AG10803 (cell line): ENCODE data around the gene MAGI1.
"Not testable (repeated sequence)": the region's sequence is repeated elsewhere in the genome, so short reads cannot be mapped to it uniquely, and the experiment has no call there.

Source experiments
- DNase-seq: peaks from one replicate; pipeline ENCODE4 v3.0.0; 2010; ENCODE audit warnings: low read depth
- H3K4me3 ChIP-seq: 2 replicates; pipeline ENCODE4 v1.5.1; 2011; ENCODE audit warnings: mild to moderate bottlenecking, low read length, control low read depth
- CTCF ChIP-seq: conservative IDR thresholded peaks from 2 replicates; pipeline ENCODE4 v1.5.1; 2011; ENCODE audit warnings: mild to moderate bottlenecking, low read length, control low read depth, inconsistent platforms

MAGI1 gene

GRCh38 chr3:65619451-65619881 is 419.3 kb downstream of the MAGI1 start:
- TF ChIP-seq CTCF = no peak
- H3K4me3 ChIP-seq = no peak overlapping the region
- DNase-seq = peak; percentile 38

- TF ChIP-seq CTCF = no peak
- no peak overlapping the region for H3K4me3 ChIP-seq
- no peak for DNase-seq
Observed at GRCh38 chr3:65618599-65618998, 420.1 kb downstream of the MAGI1 start.

- no peak overlapping the region for H3K4me3 ChIP-seq
- TF ChIP-seq CTCF = no peak
- DNase-seq = no peak
Observed at GRCh38 chr3:65617787-65618186, 420.9 kb downstream of the MAGI1 start.

GRCh38 chr3:65617209-65617608 is 421.5 kb downstream of the MAGI1 start:
- no peak for TF ChIP-seq CTCF
- DNase-seq = no peak
- no peak overlapping the region for H3K4me3 ChIP-seq

- no peak for DNase-seq
- TF ChIP-seq CTCF = no peak
- H3K4me3 ChIP-seq = no peak overlapping the region
Observed at GRCh38 chr3:65616563-65616962, 422.2 kb downstream of the MAGI1 start.

GRCh38 chr3:65615329-65615728 is 423.4 kb downstream of the MAGI1 start:
- no peak overlapping the region for H3K4me3 ChIP-seq
- no peak for TF ChIP-seq CTCF
- DNase-seq = no peak

GRCh38 chr3:65614585-65614984 is 424.1 kb downstream of the MAGI1 start:
- TF ChIP-seq CTCF = no peak
- H3K4me3 ChIP-seq = no peak overlapping the region
- no peak for DNase-seq

GRCh38 chr3:65607965-65608460 is 430.7 kb downstream of the MAGI1 start:
- not testable (repeated sequence) for DNase-seq, H3K4me3 ChIP-seq
